ENCODE results near the gene PRR12.

PRR12 gene

GRCh38 chr19:49590971-49591730 lies at the start of gene PRR12:
TSS of gene PRR12 (plus strand) at chr19:49591182. CDS start at chr19:49591655, 473 bp downstream.
- Histone ChIP-seq H3K9me3 (ENCODE audit: control insufficient read depth in 1 of 2, low read length in 2 of 2) (no peaks in the 10 kb centered on the region), H3K4me1 (ENCODE audit: control insufficient read depth in 1 of 2, insufficient read depth in 2 of 2, low read length in 2 of 2) (peaks cover 15 to 23% of the 10 kb centered on the region in 2 donors), H3K9ac (ENCODE audit: low read depth in 1 of 2, low read length in 2 of 2) (peak within 1 kb of the TSS; percentile 94 to 95), H3K27me3 (ENCODE audit: control insufficient read depth in 1 of 2, insufficient read depth in 2 of 2, low read length in 2 of 2) (no peaks in the 10 kb centered on the region), H3K36me3 (ENCODE audit: control insufficient read depth in 1 of 2, insufficient read depth in 2 of 2, low read length in 2 of 2) (peaks cover 0 to 12% of the 10 kb centered on the region in 2 donors), H3K27ac (ENCODE audit: low read depth, low read length) (peak within 1 kb of the TSS; percentile 93), H3K4me3 (ENCODE audit: low read depth in 1 of 2, low read length in 2 of 2) (peak within 1 kb of the TSS; percentile 85 to 93)

- Histone ChIP-seq H3K27ac (ENCODE audit: low read depth, low read length) (no peak overlapping the region), H3K9me3 (ENCODE audit: control insufficient read depth in 1 of 2, low read length in 2 of 2) (no peaks in the 10 kb centered on the region), H3K36me3 (ENCODE audit: control insufficient read depth in 1 of 2, insufficient read depth in 2 of 2, low read length in 2 of 2) (peaks cover 15 to 51% of the 10 kb centered on the region in 2 donors), H3K4me3 (ENCODE audit: low read depth in 1 of 2, low read length in 2 of 2) (no peak overlapping the region), H3K4me1 (ENCODE audit: control insufficient read depth in 1 of 2, insufficient read depth in 2 of 2, low read length in 2 of 2) (peaks cover 0 to 2% of the 10 kb centered on the region in 2 donors), H3K9ac (ENCODE audit: low read depth in 1 of 2, low read length in 2 of 2) (no peak overlapping the region), H3K27me3 (ENCODE audit: control insufficient read depth in 1 of 2, insufficient read depth in 2 of 2, low read length in 2 of 2) (no peaks in the 10 kb centered on the region)
Measured at GRCh38 chr19:49541914-49542313, 49.1 kb upstream of the PRR12 start.

- H3K36me3 ChIP-seq (ENCODE audit: control insufficient read depth in 1 of 2, insufficient read depth in 2 of 2, low read length in 2 of 2) = peaks cover 15 to 46% of the 10 kb centered on the region in 2 donors
- H3K27me3 ChIP-seq (ENCODE audit: control insufficient read depth in 1 of 2, insufficient read depth in 2 of 2, low read length in 2 of 2) = no peaks in the 10 kb centered on the region
- no peak overlapping the region for H3K4me3 ChIP-seq (ENCODE audit: low read depth in 1 of 2, low read length in 2 of 2)
- no peak overlapping the region for H3K27ac ChIP-seq (ENCODE audit: low read depth, low read length)
- no peak overlapping the region for H3K9ac ChIP-seq (ENCODE audit: low read depth in 1 of 2, low read length in 2 of 2)
- peaks cover 2 to 5% of the 10 kb centered on the region in 2 donors for H3K4me1 ChIP-seq (ENCODE audit: control insufficient read depth in 1 of 2, insufficient read depth in 2 of 2, low read length in 2 of 2)
- no peaks in the 10 kb centered on the region for H3K9me3 ChIP-seq (ENCODE audit: control insufficient read depth in 1 of 2, low read length in 2 of 2)
Measured at GRCh38 chr19:49542446-49542845, 48.5 kb upstream of the PRR12 start.

GRCh38 chr19:49543032-49543431 lies 48.0 kb upstream of the PRR12 start:
- Histone ChIP-seq H3K9ac (ENCODE audit: low read depth in 1 of 2, low read length in 2 of 2) (no peak overlapping the region), H3K9me3 (ENCODE audit: control insufficient read depth in 1 of 2, low read length in 2 of 2) (no peaks in the 10 kb centered on the region), H3K4me1 (ENCODE audit: control insufficient read depth in 1 of 2, insufficient read depth in 2 of 2, low read length in 2 of 2) (peaks cover 2 to 6% of the 10 kb centered on the region in 2 donors), H3K27me3 (ENCODE audit: control insufficient read depth in 1 of 2, insufficient read depth in 2 of 2, low read length in 2 of 2) (no peaks in the 10 kb centered on the region), H3K27ac (ENCODE audit: low read depth, low read length) (no peak overlapping the region), H3K4me3 (ENCODE audit: low read depth in 1 of 2, low read length in 2 of 2) (no peak overlapping the region), H3K36me3 (ENCODE audit: control insufficient read depth in 1 of 2, insufficient read depth in 2 of 2, low read length in 2 of 2) (peaks cover 15 to 46% of the 10 kb centered on the region in 2 donors)

GRCh38 chr19:49544154-49544553 lies 46.8 kb upstream of the PRR12 start:
- Histone ChIP-seq H3K9ac (ENCODE audit: low read depth in 1 of 2, low read length in 2 of 2) (no peak overlapping the region), H3K9me3 (ENCODE audit: control insufficient read depth in 1 of 2, low read length in 2 of 2) (no peaks in the 10 kb centered on the region), H3K4me3 (ENCODE audit: low read depth in 1 of 2, low read length in 2 of 2) (no peak overlapping the region), H3K4me1 (ENCODE audit: control insufficient read depth in 1 of 2, insufficient read depth in 2 of 2, low read length in 2 of 2) (peaks cover 8 to 13% of the 10 kb centered on the region in 2 donors), H3K27ac (ENCODE audit: low read depth, low read length) (no peak overlapping the region), H3K27me3 (ENCODE audit: control insufficient read depth in 1 of 2, insufficient read depth in 2 of 2, low read length in 2 of 2) (no peaks in the 10 kb centered on the region), H3K36me3 (ENCODE audit: control insufficient read depth in 1 of 2, insufficient read depth in 2 of 2, low read length in 2 of 2) (peaks cover 9 to 39% of the 10 kb centered on the region in 2 donors)

GRCh38 chr19:49546825-49547565 lies 44.0 kb upstream of the PRR12 start:
- Histone ChIP-seq H3K9ac (ENCODE audit: low read depth in 1 of 2, low read length in 2 of 2) (no peak overlapping the region), H3K27ac (ENCODE audit: low read depth, low read length) (no peak overlapping the region), H3K27me3 (ENCODE audit: control insufficient read depth in 1 of 2, insufficient read depth in 2 of 2, low read length in 2 of 2) (no peaks in the 10 kb centered on the region), H3K4me1 (ENCODE audit: control insufficient read depth in 1 of 2, insufficient read depth in 2 of 2, low read length in 2 of 2) (peaks cover 10 to 13% of the 10 kb centered on the region in 2 donors), H3K9me3 (ENCODE audit: control insufficient read depth in 1 of 2, low read length in 2 of 2) (no peaks in the 10 kb centered on the region), H3K36me3 (ENCODE audit: control insufficient read depth in 1 of 2, insufficient read depth in 2 of 2, low read length in 2 of 2) (peaks cover 5 to 18% of the 10 kb centered on the region in 2 donors), H3K4me3 (ENCODE audit: low read depth in 1 of 2, low read length in 2 of 2) (no peak overlapping the region)

- Histone ChIP-seq H3K9me3 (ENCODE audit: control insufficient read depth in 1 of 2, low read length in 2 of 2) (no peaks in the 10 kb centered on the region), H3K27ac (ENCODE audit: low read depth, low read length) (peak overlapping the region; percentile 13), H3K4me3 (ENCODE audit: low read depth in 1 of 2, low read length in 2 of 2) (no peak overlapping the region), H3K36me3 (ENCODE audit: control insufficient read depth in 1 of 2, insufficient read depth in 2 of 2, low read length in 2 of 2) (peaks cover 0 to 3% of the 10 kb centered on the region in 2 donors), H3K27me3 (ENCODE audit: control insufficient read depth in 1 of 2, insufficient read depth in 2 of 2, low read length in 2 of 2) (no peaks in the 10 kb centered on the region), H3K9ac (ENCODE audit: low read depth in 1 of 2, low read length in 2 of 2) (peak overlapping the region in 1 of 2 donors; percentile 33), H3K4me1 (ENCODE audit: control insufficient read depth in 1 of 2, insufficient read depth in 2 of 2, low read length in 2 of 2) (peaks cover 21 to 24% of the 10 kb centered on the region in 2 donors)
Measured at GRCh38 chr19:49549045-49549444, 41.9 kb upstream of the PRR12 start.

GRCh38 chr19:49551531-49551930 lies 39.5 kb upstream of the PRR12 start:
- no peaks in the 10 kb centered on the region for H3K9me3 ChIP-seq (ENCODE audit: control insufficient read depth in 1 of 2, low read length in 2 of 2)
- H3K27me3 ChIP-seq (ENCODE audit: control insufficient read depth in 1 of 2, insufficient read depth in 2 of 2, low read length in 2 of 2) = no peaks in the 10 kb centered on the region
- no peak overlapping the region for H3K4me3 ChIP-seq (ENCODE audit: low read depth in 1 of 2, low read length in 2 of 2)
- H3K36me3 ChIP-seq (ENCODE audit: control insufficient read depth in 1 of 2, insufficient read depth in 2 of 2, low read length in 2 of 2) = peaks cover 0 to 8% of the 10 kb centered on the region in 2 donors
- H3K9ac ChIP-seq (ENCODE audit: low read depth in 1 of 2, low read length in 2 of 2) = no peak overlapping the region
- H3K27ac ChIP-seq (ENCODE audit: low read depth, low read length) = no peak overlapping the region
- peaks cover 29 to 44% of the 10 kb centered on the region in 2 donors for H3K4me1 ChIP-seq (ENCODE audit: control insufficient read depth in 1 of 2, insufficient read depth in 2 of 2, low read length in 2 of 2)

GRCh38 chr19:49552749-49553148 lies 38.2 kb upstream of the PRR12 start:
- H3K4me3 ChIP-seq (ENCODE audit: low read depth in 1 of 2, low read length in 2 of 2) = no peak overlapping the region
- peaks cover 33 to 47% of the 10 kb centered on the region in 2 donors for H3K4me1 ChIP-seq (ENCODE audit: control insufficient read depth in 1 of 2, insufficient read depth in 2 of 2, low read length in 2 of 2)
- H3K27ac ChIP-seq (ENCODE audit: low read depth, low read length) = no peak overlapping the region
- H3K36me3 ChIP-seq (ENCODE audit: control insufficient read depth in 1 of 2, insufficient read depth in 2 of 2, low read length in 2 of 2) = peaks cover 4 to 19% of the 10 kb centered on the region in 2 donors
- no peaks in the 10 kb centered on the region for H3K9me3 ChIP-seq (ENCODE audit: control insufficient read depth in 1 of 2, low read length in 2 of 2)
- no peaks in the 10 kb centered on the region for H3K27me3 ChIP-seq (ENCODE audit: control insufficient read depth in 1 of 2, insufficient read depth in 2 of 2, low read length in 2 of 2)
- H3K9ac ChIP-seq (ENCODE audit: low read depth in 1 of 2, low read length in 2 of 2) = peak overlapping the region in 1 of 2 donors; percentile 38

All from duodenal mucosa (tissue), 2 donors.